B cell (primary cell): ENCODE measurements around the gene APBA2. TPM values are rescaled to one million over a fixed set of nuclear protein-coding genes. Genes with fewer than 3 reads are reported as not detected.
"Not testable (repeated sequence)": the region's sequence is repeated elsewhere in the genome, so short reads cannot be mapped to it uniquely, and the experiment has no call there.

ENCODE experiments used
- ATAC-seq: fragments of 200-7000 bp; cut with Tn5 transposase; one replicate; pipeline ENCODE4 v1.10.0; 2021; ENCODE audit warnings: low read depth, mild to moderate bottlenecking, moderate number of reproducible peaks, moderate library complexity
- CTCF ChIA-PET: fragments of 350-600 bp; sonication (Branson Sonifier 250); formaldehyde crosslinking; loops from one replicate; lab custom pipeline; 2021; ENCODE audit warnings: antibody characterized with exemption, inconsistent platforms; lab: Charles Lee
- POLR2A ChIA-PET: fragments of 350-600 bp; sonication (Branson Sonifier 250); formaldehyde crosslinking; loops from one replicate; lab custom pipeline; 2021; ENCODE audit warnings: antibody characterized with exemption; lab: Charles Lee
- DNase-seq: peaks from one replicate; pipeline ENCODE4 v3.0.0; 2013
- H2AFZ ChIP-seq: 2 replicates; pipeline ENCODE4 v1.6.1; 2012; ENCODE audit warnings: mild to moderate bottlenecking, low read depth, low read length; ENCODE audit not compliant: insufficient read depth, poor library complexity, severe bottlenecking
- H3K27ac ChIP-seq, 2 donors: 1 replicate in 1 of 2; 2 replicates in 1 of 2; pipeline ENCODE4 v1.5.1; 2012 to 2013; ENCODE audit warnings: low read length in 2 of 2, mild to moderate bottlenecking in 2 of 2, moderate library complexity in 1 of 2
- H3K27me3 ChIP-seq, 4 experiments: fragments of 200-600 bp in 1 of 4; sonication (generic) in 1 of 4; replicated peaks in 1 of 4; 1 replicate in 2 of 4; 2 replicates in 2 of 4; pipeline versions ENCODE4 v1.6.1 to v1.7.0; 2013 to 2016; ENCODE audit warnings: low read length in 3 of 4, mild to moderate bottlenecking in 2 of 4, mixed read lengths in 1 of 4, moderate library complexity in 1 of 4; ENCODE audit not compliant: insufficient read depth in 4 of 4, control insufficient read depth in 3 of 4; ENCODE audit errors: control extremely low read depth in 1 of 4
- H3K36me3 ChIP-seq, 2 experiments: replicated peaks in 1 of 2; 1 replicate in 1 of 2; 2 replicates in 1 of 2; pipeline versions ENCODE4 v1.6.1 to v1.7.1; 2013; ENCODE audit warnings: low read length in 1 of 2; ENCODE audit not compliant: insufficient read depth in 2 of 2, control insufficient read depth in 1 of 2; ENCODE audit errors: control extremely low read depth in 1 of 2, extremely low read depth in 1 of 2
- H3K4me1 ChIP-seq, 2 donors: fragments of 200-600 bp in 1 of 2; sonication (generic) in 1 of 2; 1 replicate in 1 of 2; 2 replicates in 1 of 2; pipeline versions ENCODE4 v1.5.1 to v1.6.1; 2013 to 2017; ENCODE audit warnings: low read length in 2 of 2; ENCODE audit not compliant: control insufficient read depth in 2 of 2, insufficient read depth in 2 of 2
- H3K4me2 ChIP-seq: replicated peaks from 2 replicates; pipeline ENCODE3; 2012; ENCODE audit warnings: mild to moderate bottlenecking, low read depth, low read length; ENCODE audit not compliant: poor library complexity, severe bottlenecking
- H3K4me3 ChIP-seq, 5 experiments: fragments of 200-600 bp in 1 of 5; sonication (generic) in 1 of 5; 1 replicate in 3 of 5; 2 replicates in 2 of 5; pipeline versions ENCODE4 v1.5.1 to v1.7.0; 2011 to 2016; ENCODE audit warnings: low read length in 4 of 5, mild to moderate bottlenecking in 4 of 5, low read depth in 2 of 5, control low read depth in 1 of 5, moderate library complexity in 1 of 5; ENCODE audit not compliant: insufficient read depth in 1 of 5; ENCODE audit errors: control extremely low read depth in 1 of 5, extremely low read depth in 1 of 5
- H3K79me2 ChIP-seq: fragments of 200-600 bp; sonication (generic); one replicate; pipeline ENCODE4 v1.6.0; 2016; ENCODE audit warnings: low read length; ENCODE audit not compliant: control insufficient read depth, insufficient read depth
- H3K9ac ChIP-seq: fragments of 200-600 bp; sonication (generic); 2 replicates; pipeline ENCODE4 v1.6.1; 2017; ENCODE audit warnings: mild to moderate bottlenecking, low read length, moderate library complexity
- H3K9me3 ChIP-seq, 3 donors: one replicate each; pipeline versions ENCODE4 v1.6.1 to v1.7.1; 2013; ENCODE audit warnings: low read length in 2 of 3; ENCODE audit not compliant: control insufficient read depth in 2 of 3, insufficient read depth in 1 of 3; ENCODE audit errors: control extremely low read depth in 1 of 3
- H4K20me1 ChIP-seq: 2 replicates; pipeline ENCODE4 v1.6.0; 2012; ENCODE audit warnings: mild to moderate bottlenecking, low read length; ENCODE audit not compliant: insufficient read depth, control insufficient read depth, poor library complexity, severe bottlenecking
- H3K27ac Mint-ChIP-seq: one replicate; pipeline ENCODE4 v1.8.0; 2021; ENCODE audit warnings: mixed read lengths
- H3K27me3 Mint-ChIP-seq: one replicate; pipeline ENCODE4 v1.8.0; 2021; ENCODE audit warnings: mixed read lengths
- H3K4me1 Mint-ChIP-seq: one replicate; pipeline ENCODE4 v1.8.0; 2021; ENCODE audit warnings: mixed read lengths
- H3K4me3 Mint-ChIP-seq: one replicate; pipeline ENCODE4 v1.8.0; 2021; ENCODE audit warnings: mixed read lengths
- H3K9me3 Mint-ChIP-seq: one replicate; pipeline ENCODE4 v1.8.0; 2022; ENCODE audit warnings: mixed read lengths; ENCODE audit not compliant: insufficient read depth
- CTCF ChIP-seq: fragments of 200-600 bp; IDR thresholded peaks from one replicate; pipeline ENCODE4 v1.8.0; 2022; ENCODE audit warnings: antibody characterized with exemption, mild to moderate bottlenecking
- EZH2 ChIP-seq: IDR thresholded peaks from 2 replicates; pipeline ENCODE4 v1.6.1; 2012; ENCODE audit warnings: borderline replicate concordance, low read depth, mild to moderate bottlenecking, moderate library complexity, low read length; ENCODE audit not compliant: insufficient read depth, poor library complexity, severe bottlenecking
- WGBS: methylation state at CpG from one replicate; pipeline ENCODE4 v1.1.5; 2013; ENCODE audit warnings: missing lambda C conversion rate; ENCODE audit not compliant: insufficient coverage; 5-methylcytosine and 5-hydroxymethylcytosine counted together
- intact Hi-C: fragments of 100-400 bp; cut with micrococcal nuclease; formaldehyde crosslinking; loops from one replicate; pipeline ENCODE4 v1.10.0; 2022
- polyA minus RNA-seq: library from RNA; depleted of rRNA, polyadenylated mRNA; stranded (reverse); fragments of >200 nt; gene quantifications from 2 replicates; pipeline ENCODE4 v1.2.3, GENCODE V29; 2012
- polyA plus RNA-seq: library from polyadenylated mRNA; depleted of rRNA; stranded (reverse); fragments of >200 nt; gene quantifications from 2 replicates; pipeline ENCODE4 v1.2.3, GENCODE V29; 2012
- total RNA-seq, 2 donors: library from RNA; stranded (reverse); fragments of 120-200 nt in 1 of 2; gene quantifications; 1 replicate in 1 of 2; 2 replicates in 1 of 2; pipeline versions ENCODE4 v1.2.3 to v1.2.4, GENCODE V29; 2013 to 2022

Gene APBA2
- total RNA-seq (not detected in 2 replicates), polyA plus RNA-seq (0.19 and 2.3 TPM in 2 replicates), polyA minus RNA-seq (0.77 and 9.7 TPM in 2 replicates)
- 0.33 TPM for total RNA-seq (2013)

GRCh38 chr15:28885630-28886430, at the start of gene APBA2:
APBA2 (plus strand) TSS chr15:28885974; CDS start chr15:29053885, 167,911 bp downstream.
- ChIA-PET CTCF (no interaction called here), POLR2A (no interaction called here)
- no peak within 1 kb of the TSS for H3K9ac ChIP-seq
- H3K27me3 ChIP-seq = peaks cover 0 to 14% (median 0%) of the 10 kb centered on the region in 4 experiments
- H3K4me3 Mint-ChIP-seq = no peak within 1 kb of the TSS
- H3K4me1 ChIP-seq = no peaks in the 10 kb centered on the region
- 3% methylated on average over 109 of the region's 109 CpGs for WGBS
- H3K4me3 ChIP-seq = no peak within 1 kb of the TSS
- no peak within 1 kb of the TSS for H3K4me2 ChIP-seq
- no peaks in the 10 kb centered on the region for H3K36me3 ChIP-seq
- peaks cover 0 to 4% (median 0%) of the 10 kb centered on the region in 3 donors for H3K9me3 ChIP-seq
- no peak within 1 kb of the TSS for H3K27ac Mint-ChIP-seq
- ATAC-seq = no peak
- TF ChIP-seq EZH2 (no peak), CTCF (no peak)
- no peaks in the 10 kb centered on the region for H4K20me1 ChIP-seq
- no peak for DNase-seq
- H3K27me3 Mint-ChIP-seq = peaks cover 29% of the 10 kb centered on the region
- no peaks in the 10 kb centered on the region for H3K9me3 Mint-ChIP-seq
- H2AFZ ChIP-seq = no peak within 1 kb of the TSS
- no peaks in the 10 kb centered on the region for H3K4me1 Mint-ChIP-seq
- no peaks in the 10 kb centered on the region for H3K79me2 ChIP-seq
- H3K27ac ChIP-seq = no peak within 1 kb of the TSS
- intact Hi-C loops = no loop called here

- H3K4me1 ChIP-seq, CTCF ChIA-PET, intact Hi-C loops, H4K20me1 ChIP-seq, H3K4me1 Mint-ChIP-seq, H3K9me3 Mint-ChIP-seq, H2AFZ ChIP-seq, H3K4me3 ChIP-seq, H3K27me3 ChIP-seq, H3K79me2 ChIP-seq, H3K9me3 ChIP-seq, POLR2A ChIA-PET, H3K36me3 ChIP-seq, H3K4me3 Mint-ChIP-seq, H3K27me3 Mint-ChIP-seq, H3K27ac ChIP-seq, H3K9ac ChIP-seq, DNase-seq, H3K4me2 ChIP-seq, H3K27ac Mint-ChIP-seq, ATAC-seq: not testable (repeated sequence)
- no CpG with 5 or more reads among the region's 9 CpGs for WGBS
Observed at GRCh38 chr15:28840285-28840684, 45.5 kb upstream of the APBA2 start.

GRCh38 chr15:28842210-28842609, 43.6 kb upstream of the APBA2 start:
- H3K9me3 Mint-ChIP-seq, DNase-seq, H3K9ac ChIP-seq, H2AFZ ChIP-seq, H3K27me3 ChIP-seq, H3K4me3 Mint-ChIP-seq, POLR2A ChIA-PET, CTCF ChIA-PET, H3K36me3 ChIP-seq, H3K27ac Mint-ChIP-seq, H4K20me1 ChIP-seq, H3K9me3 ChIP-seq, ATAC-seq, intact Hi-C loops, H3K4me3 ChIP-seq, H3K27me3 Mint-ChIP-seq, H3K4me1 Mint-ChIP-seq, H3K4me1 ChIP-seq, H3K79me2 ChIP-seq, H3K4me2 ChIP-seq, H3K27ac ChIP-seq: not testable (repeated sequence)
- 98% methylated on average over 9 of the region's 11 CpGs for WGBS
